Activated naive CD8-positive, alpha-beta T cell treated with anti-CD3 and anti-CD28 coated beads, Interleukin-2, amount 50 U/mL, for 24 hours (primary cell): ENCODE data around the gene CEP97.

Experiments
- ATAC-seq: fragments of 150-1000 bp; cut with Tn5 transposase; one replicate; pipeline ENCODE4 v1.10.0; 2021
- DNase-seq: peaks from one replicate; pipeline ENCODE4 v3.0.0; 2021
- H3K27ac Mint-ChIP-seq: one replicate; pipeline ENCODE4 v1.8.0; 2021; ENCODE audit warnings: mild to moderate bottlenecking, mixed read lengths
- H3K27me3 Mint-ChIP-seq: one replicate; pipeline ENCODE4 v1.8.0; 2021; ENCODE audit warnings: mixed read lengths
- H3K36me3 Mint-ChIP-seq: one replicate; pipeline ENCODE4 v1.8.0; 2021; ENCODE audit warnings: low read depth, mixed read lengths
- H3K4me1 Mint-ChIP-seq: one replicate; pipeline ENCODE4 v1.8.0; 2021; ENCODE audit warnings: mixed read lengths
- H3K4me3 Mint-ChIP-seq: one replicate; pipeline ENCODE4 v1.8.0; 2021; ENCODE audit warnings: mild to moderate bottlenecking, moderate library complexity, mixed read lengths
- H3K9me3 Mint-ChIP-seq: one replicate; pipeline ENCODE4 v1.8.0; 2021; ENCODE audit warnings: mixed read lengths

The CEP97 gene

GRCh38 chr3:101778385-101779046 lies 54.1 kb downstream of the CEP97 start:
- Mint-ChIP-seq H3K9me3 (no peaks in the 10 kb centered on the region), H3K27me3 (no peaks in the 10 kb centered on the region), H3K27ac (peak overlapping the region; percentile 97), H3K36me3 (peaks cover 6% of the 10 kb centered on the region), H3K4me1 (peaks cover 46% of the 10 kb centered on the region), H3K4me3 (peak overlapping the region; percentile 98)
- ATAC-seq (peak; percentile 2), DNase-seq (no peak)

GRCh38 chr3:101779047-101779821 lies 54.8 kb downstream of the CEP97 start, which contains the start of gene NXPE3:
TSS of gene NXPE3 (plus strand) at chr3:101779211. CDS start at chr3:101785597, 6,386 bp downstream.
- peak; percentile 94 for DNase-seq
- H3K4me1 Mint-ChIP-seq = peaks cover 52% of the 10 kb centered on the region
- no peaks in the 10 kb centered on the region for H3K9me3 Mint-ChIP-seq
- peak within 1 kb of the TSS; percentile 97 for H3K27ac Mint-ChIP-seq
- no peaks in the 10 kb centered on the region for H3K27me3 Mint-ChIP-seq
- peak within 1 kb of the TSS; percentile 98 for H3K4me3 Mint-ChIP-seq
- ATAC-seq = peak; percentile 94
- H3K36me3 Mint-ChIP-seq = peaks cover 13% of the 10 kb centered on the region

- Mint-ChIP-seq H3K27me3 (no peaks in the 10 kb centered on the region), H3K4me3 (peak overlapping the region; percentile 98), H3K4me1 (peaks cover 58% of the 10 kb centered on the region), H3K9me3 (no peaks in the 10 kb centered on the region), H3K27ac (peak overlapping the region; percentile 97), H3K36me3 (peaks cover 16% of the 10 kb centered on the region)
- no peak for DNase-seq
- no peak for ATAC-seq
Measured at GRCh38 chr3:101779822-101780381, 55.5 kb downstream of the CEP97 start.

GRCh38 chr3:101780661-101781060 lies 56.2 kb downstream of the CEP97 start:
- H3K27ac Mint-ChIP-seq = peak overlapping the region; percentile 97
- H3K4me3 Mint-ChIP-seq = peak overlapping the region; percentile 98
- H3K4me1 Mint-ChIP-seq = peaks cover 66% of the 10 kb centered on the region
- H3K36me3 Mint-ChIP-seq = peaks cover 23% of the 10 kb centered on the region
- no peak for DNase-seq
- no peaks in the 10 kb centered on the region for H3K27me3 Mint-ChIP-seq
- no peak for ATAC-seq
- no peaks in the 10 kb centered on the region for H3K9me3 Mint-ChIP-seq

GRCh38 chr3:101781166-101781565 lies 56.8 kb downstream of the CEP97 start:
- DNase-seq (no peak), ATAC-seq (no peak)
- Mint-ChIP-seq H3K27me3 (no peaks in the 10 kb centered on the region), H3K4me1 (peaks cover 71% of the 10 kb centered on the region), H3K4me3 (peak overlapping the region; percentile 98), H3K36me3 (peaks cover 26% of the 10 kb centered on the region), H3K27ac (peak overlapping the region; percentile 30), H3K9me3 (no peaks in the 10 kb centered on the region)

- ATAC-seq (peak; percentile 48), DNase-seq (no peak)
- no peaks in the 10 kb centered on the region for H3K9me3 Mint-ChIP-seq
- H3K36me3 Mint-ChIP-seq = peaks cover 58% of the 10 kb centered on the region
- peak overlapping the region; percentile 79 for H3K27ac Mint-ChIP-seq
- peak overlapping the region; percentile 37 for H3K4me3 Mint-ChIP-seq
- no peaks in the 10 kb centered on the region for H3K27me3 Mint-ChIP-seq
- peaks cover 61% of the 10 kb centered on the region for H3K4me1 Mint-ChIP-seq
Measured at GRCh38 chr3:101784855-101785613, 60.6 kb downstream of the CEP97 start.

- no peak overlapping the region for H3K27ac Mint-ChIP-seq
Measured at GRCh38 chr3:101791778-101792177, 67.4 kb downstream of the CEP97 start.

GRCh38 chr3:101796077-101796680 lies 71.8 kb downstream of the CEP97 start:
- ATAC-seq = no peak
- no peak for DNase-seq
- Mint-ChIP-seq H3K36me3 (peaks cover 64% of the 10 kb centered on the region), H3K9me3 (peaks cover 5% of the 10 kb centered on the region), H3K27ac (peak overlapping the region; percentile 5), H3K4me3 (no peak overlapping the region), H3K27me3 (no peaks in the 10 kb centered on the region), H3K4me1 (peaks cover 44% of the 10 kb centered on the region)

More at GRCh38 chr3:101791778-101792177, 67.4 kb downstream of the CEP97 start:
- DNase-seq (no peak), ATAC-seq (no peak)
- no peaks in the 10 kb centered on the region for H3K27me3 Mint-ChIP-seq
- peaks cover 5% of the 10 kb centered on the region for H3K9me3 Mint-ChIP-seq
- peaks cover 81% of the 10 kb centered on the region for H3K36me3 Mint-ChIP-seq
- no peak overlapping the region for H3K4me3 Mint-ChIP-seq
- H3K4me1 Mint-ChIP-seq = peaks cover 46% of the 10 kb centered on the region

GRCh38 chr3:101801174-101801573 lies 76.8 kb downstream of the CEP97 start:
- Mint-ChIP-seq H3K4me3 (no peak overlapping the region), H3K27me3 (no peaks in the 10 kb centered on the region), H3K4me1 (peaks cover 26% of the 10 kb centered on the region), H3K36me3 (peaks cover 42% of the 10 kb centered on the region), H3K27ac (no peak overlapping the region), H3K9me3 (no peaks in the 10 kb centered on the region)
- ATAC-seq = no peak
- DNase-seq = no peak

GRCh38 chr3:101802179-101802578 lies 77.8 kb downstream of the CEP97 start:
- Mint-ChIP-seq H3K27ac (no peak overlapping the region), H3K27me3 (no peaks in the 10 kb centered on the region), H3K9me3 (no peaks in the 10 kb centered on the region), H3K36me3 (peaks cover 36% of the 10 kb centered on the region), H3K4me1 (peaks cover 18% of the 10 kb centered on the region), H3K4me3 (no peak overlapping the region)
- no peak for ATAC-seq
- DNase-seq = no peak

- Mint-ChIP-seq H3K27ac (no peak overlapping the region), H3K4me3 (no peak overlapping the region), H3K27me3 (no peaks in the 10 kb centered on the region), H3K36me3 (peaks cover 33% of the 10 kb centered on the region), H3K9me3 (no peaks in the 10 kb centered on the region), H3K4me1 (peaks cover 18% of the 10 kb centered on the region)
- DNase-seq = peak; percentile 53
- peak; percentile 97 for ATAC-seq
Measured at GRCh38 chr3:101803173-101803782, 78.9 kb downstream of the CEP97 start.

- no peak overlapping the region for H3K4me3 Mint-ChIP-seq
- peaks cover 19% of the 10 kb centered on the region for H3K4me1 Mint-ChIP-seq
- H3K27ac Mint-ChIP-seq = no peak overlapping the region
- H3K27me3 Mint-ChIP-seq = no peaks in the 10 kb centered on the region
- no peaks in the 10 kb centered on the region for H3K9me3 Mint-ChIP-seq
- DNase-seq (no peak), ATAC-seq (no peak)
- H3K36me3 Mint-ChIP-seq = peaks cover 31% of the 10 kb centered on the region
Measured at GRCh38 chr3:101803939-101804338, 79.5 kb downstream of the CEP97 start.

- no peak overlapping the region for H3K27ac Mint-ChIP-seq
- no peak for DNase-seq
Measured at GRCh38 chr3:101806491-101806890, 82.1 kb downstream of the CEP97 start.

More at GRCh38 chr3:101806491-101806890, 82.1 kb downstream of the CEP97 start:
- Mint-ChIP-seq H3K4me1 (peaks cover 37% of the 10 kb centered on the region), H3K9me3 (no peaks in the 10 kb centered on the region), H3K4me3 (no peak overlapping the region), H3K36me3 (peaks cover 20% of the 10 kb centered on the region), H3K27me3 (no peaks in the 10 kb centered on the region)
- no peak for ATAC-seq
